Lung (tissue), 12 donors: ENCODE data around the gene JTB. TPM values are rescaled to one million over a fixed set of nuclear protein-coding genes. Genes with fewer than 3 reads are reported as not detected.
A peak's percentile ranks its signal among the peaks of the same experiment; 100 is the strongest.

Source experiments
- ATAC-seq: fragments of 200-7000 bp; cut with Tn5 transposase; one replicate; pipeline ENCODE4 v1.9.1; 2020; ENCODE audit warnings: moderate number of reproducible peaks; ENCODE audit not compliant: insufficient read depth, low FRiP score
- DNase-seq, 3 donors: peaks; one replicate each; pipeline ENCODE4 v3.0.0-alpha.2; 2013 to 2017
- H3K27ac ChIP-seq, 2 donors: one replicate each; pipeline ENCODE4 v1.5.1; 2013; ENCODE audit warnings: mild to moderate bottlenecking in 2 of 2, moderate library complexity in 2 of 2, control low read depth in 1 of 2, inconsistent platforms in 1 of 2, low read depth in 1 of 2, low read length in 1 of 2
- H3K27me3 ChIP-seq, 3 donors: one replicate each; pipeline ENCODE4 v1.5.1; 2013; ENCODE audit warnings: low read length in 2 of 3; ENCODE audit not compliant: control insufficient read depth in 3 of 3, insufficient read depth in 3 of 3
- H3K36me3 ChIP-seq, 4 donors: one replicate each; pipeline ENCODE4 v1.5.1; 2013; ENCODE audit warnings: low read length in 4 of 4, mild to moderate bottlenecking in 1 of 4, moderate library complexity in 1 of 4; ENCODE audit not compliant: control insufficient read depth in 4 of 4, insufficient read depth in 4 of 4
- H3K4me1 ChIP-seq, 5 donors: one replicate each; pipeline ENCODE4 v1.5.1; 2013; ENCODE audit warnings: low read length in 5 of 5, mild to moderate bottlenecking in 2 of 5, moderate library complexity in 1 of 5; ENCODE audit not compliant: control insufficient read depth in 5 of 5, insufficient read depth in 5 of 5
- H3K4me3 ChIP-seq: one replicate; pipeline ENCODE4 v1.5.1; 2013; ENCODE audit warnings: mild to moderate bottlenecking, control low read depth, moderate library complexity
- H3K9ac ChIP-seq, 2 donors: one replicate each; pipeline ENCODE4 v1.5.1; 2013; ENCODE audit warnings: low read length in 2 of 2, control low read depth in 1 of 2; ENCODE audit not compliant: insufficient read depth in 1 of 2
- H3K9me3 ChIP-seq, 4 donors: one replicate each; pipeline ENCODE4 v1.5.1; 2013; ENCODE audit warnings: low read length in 3 of 4, mild to moderate bottlenecking in 1 of 4, moderate library complexity in 1 of 4; ENCODE audit not compliant: control insufficient read depth in 4 of 4, insufficient read depth in 3 of 4
- WGBS, 2 donors: extraction: QIAGEN DNeasy Blood & Tissue Kit; methylation state at CpG; one replicate each; pipeline ENCODE4 v1.1.7; 2013; 5-methylcytosine and 5-hydroxymethylcytosine counted together
- polyA plus RNA-seq, 2 donors: library from polyadenylated mRNA; stranded (reverse); fragments of 200-250 nt; gene quantifications; one replicate each; pipeline ENCODE4 v1.2.1, GENCODE V29; 2013
- total RNA-seq, 2 donors: library from RNA; depleted of rRNA in 1 of 2; stranded (reverse); fragments of >200 nt in 1 of 2; gene quantifications; one replicate each; pipeline ENCODE4 v1.2.1, GENCODE V29; 2014 to 2021
- TF ChIP-seq, protein P1 (sequence below): IDR thresholded peaks from 2 replicates; pipeline ENCODE4 v1.5.1; 2012; ENCODE audit warnings: mild to moderate bottlenecking; ENCODE audit errors: control extremely low read depth, extremely low read depth
- donor health status: control.
- donor health status: control.
- donor health status: Bipolar disorder and iron deficiency.
- donor health status: healthy.
- donor health status: DM: yes; HTN: yes; CAD: no.

JTB gene
- total and polyA plus RNA-seq, 4 donors, result 105 to 230 (median 176) TPM

DNA sequence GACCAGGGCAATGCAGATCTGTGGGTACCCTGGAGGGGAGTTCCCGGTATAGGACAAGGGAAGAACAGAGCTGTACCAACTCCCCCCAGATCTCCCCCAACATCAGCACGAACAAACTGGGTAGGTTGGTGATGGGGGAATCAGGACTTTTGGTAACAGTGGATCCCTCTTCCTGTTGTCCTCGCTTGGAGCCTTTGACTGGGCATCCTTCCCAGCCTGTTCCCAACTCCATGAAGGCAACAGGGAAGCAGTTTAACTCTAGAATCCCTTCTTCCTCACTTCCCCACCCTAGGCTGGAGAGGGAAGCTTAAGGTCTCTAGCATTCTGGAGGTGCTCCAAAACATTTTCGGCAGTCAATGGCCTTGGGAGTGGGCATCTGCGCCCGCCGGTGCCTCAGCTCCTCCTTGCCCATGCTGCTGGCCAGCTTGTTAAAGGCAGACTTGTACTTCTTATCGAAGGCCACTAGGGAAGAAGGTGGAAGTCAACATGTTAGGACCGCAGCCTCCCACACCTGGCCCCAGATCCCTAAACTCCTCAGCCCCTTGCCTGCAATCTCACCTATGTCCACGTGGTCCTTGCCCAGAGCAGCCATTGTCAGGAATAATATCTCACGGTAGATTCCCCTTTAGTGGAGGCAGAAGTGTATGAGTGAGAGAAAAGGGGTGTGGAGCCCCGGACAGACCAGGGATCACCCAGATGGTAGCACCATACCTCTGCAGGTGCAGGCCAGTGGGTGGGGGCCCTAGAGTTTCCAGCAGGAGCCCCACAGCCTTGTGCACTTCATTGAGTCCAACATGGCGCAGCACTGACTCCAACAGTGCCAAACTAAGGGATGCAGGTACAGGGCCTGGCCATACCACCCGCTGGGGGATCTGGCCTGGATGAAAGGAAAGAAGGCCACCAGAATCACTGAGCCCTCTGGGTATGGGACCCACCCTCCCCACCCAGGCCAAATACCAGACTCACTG is 47.2 kb downstream of the JTB start:
- Histone ChIP-seq H3K27ac (no peak overlapping the region), H3K4me1 (peaks cover 0 to 5% (median 0%) of the 10 kb centered on the region in 5 donors), H3K4me3 (no peak overlapping the region), H3K9me3 (no peaks in the 10 kb centered on the region), H3K27me3 (no peaks in the 10 kb centered on the region), H3K36me3 (peaks cover 10 to 45% (median 21%) of the 10 kb centered on the region in 4 donors), H3K9ac (no peak overlapping the region)
- TF ChIP-seq, protein P1, sequence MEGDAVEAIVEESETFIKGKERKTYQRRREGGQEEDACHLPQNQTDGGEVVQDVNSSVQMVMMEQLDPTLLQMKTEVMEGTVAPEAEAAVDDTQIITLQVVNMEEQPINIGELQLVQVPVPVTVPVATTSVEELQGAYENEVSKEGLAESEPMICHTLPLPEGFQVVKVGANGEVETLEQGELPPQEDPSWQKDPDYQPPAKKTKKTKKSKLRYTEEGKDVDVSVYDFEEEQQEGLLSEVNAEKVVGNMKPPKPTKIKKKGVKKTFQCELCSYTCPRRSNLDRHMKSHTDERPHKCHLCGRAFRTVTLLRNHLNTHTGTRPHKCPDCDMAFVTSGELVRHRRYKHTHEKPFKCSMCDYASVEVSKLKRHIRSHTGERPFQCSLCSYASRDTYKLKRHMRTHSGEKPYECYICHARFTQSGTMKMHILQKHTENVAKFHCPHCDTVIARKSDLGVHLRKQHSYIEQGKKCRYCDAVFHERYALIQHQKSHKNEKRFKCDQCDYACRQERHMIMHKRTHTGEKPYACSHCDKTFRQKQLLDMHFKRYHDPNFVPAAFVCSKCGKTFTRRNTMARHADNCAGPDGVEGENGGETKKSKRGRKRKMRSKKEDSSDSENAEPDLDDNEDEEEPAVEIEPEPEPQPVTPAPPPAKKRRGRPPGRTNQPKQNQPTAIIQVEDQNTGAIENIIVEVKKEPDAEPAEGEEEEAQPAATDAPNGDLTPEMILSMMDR, result no peak
- ATAC-seq (no peak), DNase-seq (no peak)
- 88 to 91% methylated on average over 13 to 14 of the region's 14 CpGs for WGBS, 2 donors

DNA sequence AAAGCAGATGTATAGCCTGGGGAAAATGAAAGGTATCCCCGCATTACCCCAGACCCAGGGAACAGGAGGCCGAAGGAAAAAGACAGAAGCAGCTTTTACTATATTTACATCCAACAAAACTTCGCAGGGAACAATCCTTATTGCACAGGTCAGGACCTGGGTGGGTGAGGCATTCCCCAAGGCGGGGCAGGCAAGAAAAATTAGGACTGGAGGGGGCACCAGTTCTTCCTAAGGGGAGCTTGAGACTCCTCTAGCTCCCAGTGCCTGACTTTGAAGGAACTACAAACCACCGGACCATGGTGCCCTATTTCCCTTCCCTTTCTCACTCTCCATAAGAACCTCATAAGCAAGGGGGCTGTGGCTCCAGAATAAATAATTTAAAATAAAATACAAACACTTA is 48.0 kb downstream of the JTB start:
- H3K36me3 ChIP-seq, result peaks cover 8 to 40% (median 20%) of the 10 kb centered on the region in 4 donors

DNA sequence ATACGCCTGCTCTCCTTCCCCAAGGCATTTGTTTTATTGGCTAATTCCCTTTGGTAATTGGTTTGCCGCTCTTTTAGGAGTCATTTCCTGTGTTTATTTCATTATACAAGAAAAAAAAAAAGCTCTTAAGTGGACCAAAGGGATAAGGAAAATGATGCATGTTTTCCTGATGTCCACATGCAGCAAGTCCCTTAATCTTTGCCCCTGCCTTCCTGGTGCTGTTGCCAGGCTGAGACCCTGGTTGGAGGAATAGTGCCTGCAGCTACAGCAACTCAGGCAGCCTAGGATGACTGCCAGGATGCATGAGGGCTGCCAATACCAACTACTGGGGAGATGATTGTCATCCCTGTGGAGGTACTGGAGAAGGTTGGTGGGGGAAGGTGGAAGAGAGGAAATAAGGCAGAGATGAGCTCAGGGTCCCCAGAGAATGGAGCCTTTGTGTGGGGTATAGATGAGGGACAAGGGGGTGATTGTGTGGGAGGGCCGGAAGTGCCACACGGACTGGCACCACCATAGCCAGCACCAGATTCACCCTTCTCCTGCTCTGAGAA is 48.6 kb downstream of the JTB start:
- H3K9ac ChIP-seq, result no peak overlapping the region

More for the DNA sequence above, 48.0 kb downstream of the JTB start:
- peaks cover 0 to 5% (median 0%) of the 10 kb centered on the region in 5 donors for H3K4me1 ChIP-seq
- H3K9ac ChIP-seq, result no peak overlapping the region
- TF ChIP-seq, protein P1, result no peak
- DNase-seq (no peak), ATAC-seq (no peak)
- H3K27me3 ChIP-seq, result no peaks in the 10 kb centered on the region
- 91 to 97% methylated on average over 5 of the region's 5 CpGs for WGBS, 2 donors
- no peak overlapping the region for H3K4me3 ChIP-seq
- H3K27ac ChIP-seq, result peak overlapping the region in 1 of 2 donors; percentile 46
- H3K9me3 ChIP-seq, result no peaks in the 10 kb centered on the region

More for the DNA sequence above, 48.6 kb downstream of the JTB start:
- Histone ChIP-seq H3K4me3 (no peak overlapping the region), H3K27ac (peak overlapping the region in 1 of 2 donors; percentile 46), H3K27me3 (no peaks in the 10 kb centered on the region), H3K4me1 (peaks cover 0 to 5% (median 1%) of the 10 kb centered on the region in 5 donors), H3K9me3 (no peaks in the 10 kb centered on the region), H3K36me3 (peaks cover 5 to 36% (median 19%) of the 10 kb centered on the region in 4 donors)
- DNase-seq (peak in 1 of 3 donors; percentile 34), ATAC-seq (no peak)
- WGBS, 2 donors, result 60 to 62% methylated on average over 4 of the region's 4 CpGs
- TF ChIP-seq, protein P1, result no peak
